ENCODE data around the gene KCNJ16. TPM values are rescaled to one million over a fixed set of nuclear protein-coding genes. Genes with fewer than 3 reads are reported as not detected.

Gene KCNJ16
- total RNA-seq, 1 experiment from 2014 or later, result not detected

DNA sequence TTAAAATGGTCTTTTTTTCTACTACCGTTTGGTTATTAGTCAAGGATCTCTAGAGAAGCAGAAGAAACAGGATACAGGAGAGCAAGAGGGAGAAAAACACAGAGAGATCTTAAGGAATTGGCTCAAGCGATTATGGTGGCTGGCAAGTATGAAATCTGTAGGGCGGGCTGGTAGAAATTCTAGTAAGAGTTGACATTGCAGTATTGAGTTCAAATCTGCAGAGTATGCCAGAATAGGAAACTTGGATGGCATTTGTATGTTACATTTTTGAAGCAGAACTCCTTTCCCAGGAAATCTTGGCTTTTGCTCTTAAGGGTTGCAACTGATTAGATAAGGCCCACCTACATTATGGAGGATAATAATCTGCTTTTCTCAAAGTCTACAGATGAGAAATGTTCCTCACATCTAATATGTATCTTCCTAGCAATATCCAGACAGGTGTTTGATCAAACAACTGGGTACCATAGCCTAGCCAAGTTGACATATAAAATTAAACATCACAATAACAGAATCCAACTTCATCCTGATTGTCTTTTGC, 4.0 kb downstream of the KCNJ16 start:
- Histone ChIP-seq H3K9me3 (ENCODE audit: control insufficient read depth, insufficient read depth, low read depth, low read length) (no peaks in the 10 kb centered on the region), H3K4me3 (ENCODE audit: low read depth in 2 of 2, low read length in 2 of 2) (no peak overlapping the region), H3K27me3 (ENCODE audit: control insufficient read depth, insufficient read depth, low read length) (no peaks in the 10 kb centered on the region), H3K27ac (ENCODE audit: low read length) (no peak overlapping the region), H3K4me1 (ENCODE audit: control insufficient read depth, insufficient read depth, low read length) (no peaks in the 10 kb centered on the region), H3K36me3 (ENCODE audit: control insufficient read depth, insufficient read depth, low read length) (no peaks in the 10 kb centered on the region)
- CTCF ChIA-PET, result no interaction called here
- no TSS peak for BruUV-seq (replicated peaks)
- intact Hi-C loops (cut with micrococcal nuclease; ENCODE audit: unreplicated experiment), result no loop called here
- TF ChIP-seq, protein P1, sequence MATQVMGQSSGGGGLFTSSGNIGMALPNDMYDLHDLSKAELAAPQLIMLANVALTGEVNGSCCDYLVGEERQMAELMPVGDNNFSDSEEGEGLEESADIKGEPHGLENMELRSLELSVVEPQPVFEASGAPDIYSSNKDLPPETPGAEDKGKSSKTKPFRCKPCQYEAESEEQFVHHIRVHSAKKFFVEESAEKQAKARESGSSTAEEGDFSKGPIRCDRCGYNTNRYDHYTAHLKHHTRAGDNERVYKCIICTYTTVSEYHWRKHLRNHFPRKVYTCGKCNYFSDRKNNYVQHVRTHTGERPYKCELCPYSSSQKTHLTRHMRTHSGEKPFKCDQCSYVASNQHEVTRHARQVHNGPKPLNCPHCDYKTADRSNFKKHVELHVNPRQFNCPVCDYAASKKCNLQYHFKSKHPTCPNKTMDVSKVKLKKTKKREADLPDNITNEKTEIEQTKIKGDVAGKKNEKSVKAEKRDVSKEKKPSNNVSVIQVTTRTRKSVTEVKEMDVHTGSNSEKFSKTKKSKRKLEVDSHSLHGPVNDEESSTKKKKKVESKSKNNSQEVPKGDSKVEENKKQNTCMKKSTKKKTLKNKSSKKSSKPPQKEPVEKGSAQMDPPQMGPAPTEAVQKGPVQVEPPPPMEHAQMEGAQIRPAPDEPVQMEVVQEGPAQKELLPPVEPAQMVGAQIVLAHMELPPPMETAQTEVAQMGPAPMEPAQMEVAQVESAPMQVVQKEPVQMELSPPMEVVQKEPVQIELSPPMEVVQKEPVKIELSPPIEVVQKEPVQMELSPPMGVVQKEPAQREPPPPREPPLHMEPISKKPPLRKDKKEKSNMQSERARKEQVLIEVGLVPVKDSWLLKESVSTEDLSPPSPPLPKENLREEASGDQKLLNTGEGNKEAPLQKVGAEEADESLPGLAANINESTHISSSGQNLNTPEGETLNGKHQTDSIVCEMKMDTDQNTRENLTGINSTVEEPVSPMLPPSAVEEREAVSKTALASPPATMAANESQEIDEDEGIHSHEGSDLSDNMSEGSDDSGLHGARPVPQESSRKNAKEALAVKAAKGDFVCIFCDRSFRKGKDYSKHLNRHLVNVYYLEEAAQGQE (IDR thresholded peaks at IDR 0.05; ENCODE audit: insufficient read depth in 1 of 2, low read depth in 2 of 2, low read length in 1 of 2), result no peak
- TF ChIP-seq TCF7L2 (IDR thresholded peaks at IDR 0.05; ENCODE audit: low read depth, low read length), result no peak
- TF ChIP-seq, protein P2, sequence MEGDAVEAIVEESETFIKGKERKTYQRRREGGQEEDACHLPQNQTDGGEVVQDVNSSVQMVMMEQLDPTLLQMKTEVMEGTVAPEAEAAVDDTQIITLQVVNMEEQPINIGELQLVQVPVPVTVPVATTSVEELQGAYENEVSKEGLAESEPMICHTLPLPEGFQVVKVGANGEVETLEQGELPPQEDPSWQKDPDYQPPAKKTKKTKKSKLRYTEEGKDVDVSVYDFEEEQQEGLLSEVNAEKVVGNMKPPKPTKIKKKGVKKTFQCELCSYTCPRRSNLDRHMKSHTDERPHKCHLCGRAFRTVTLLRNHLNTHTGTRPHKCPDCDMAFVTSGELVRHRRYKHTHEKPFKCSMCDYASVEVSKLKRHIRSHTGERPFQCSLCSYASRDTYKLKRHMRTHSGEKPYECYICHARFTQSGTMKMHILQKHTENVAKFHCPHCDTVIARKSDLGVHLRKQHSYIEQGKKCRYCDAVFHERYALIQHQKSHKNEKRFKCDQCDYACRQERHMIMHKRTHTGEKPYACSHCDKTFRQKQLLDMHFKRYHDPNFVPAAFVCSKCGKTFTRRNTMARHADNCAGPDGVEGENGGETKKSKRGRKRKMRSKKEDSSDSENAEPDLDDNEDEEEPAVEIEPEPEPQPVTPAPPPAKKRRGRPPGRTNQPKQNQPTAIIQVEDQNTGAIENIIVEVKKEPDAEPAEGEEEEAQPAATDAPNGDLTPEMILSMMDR (IDR thresholded peaks at IDR 0.05), result no peak
- TF ChIP-seq SIN3A (IDR thresholded peaks at IDR 0.05; ENCODE audit: borderline replicate concordance, insufficient read depth, low read depth, low read length), result no peak
- TF ChIP-seq POLR2AphosphoS5 (IDR thresholded peaks at IDR 0.05; ENCODE audit: low read depth, low read length), result no peak
- DNase-seq (ENCODE audit: low read depth, low spot score) (no peak), ATAC-seq (no peak)
- in situ Hi-C loops (cut with HindIII; ENCODE audit: low pct_unique_long_range_greater_than_20kb, low sequenced_read_pairs), result no loop called here
- POLR2A ChIA-PET, result no interaction called here

DNA sequence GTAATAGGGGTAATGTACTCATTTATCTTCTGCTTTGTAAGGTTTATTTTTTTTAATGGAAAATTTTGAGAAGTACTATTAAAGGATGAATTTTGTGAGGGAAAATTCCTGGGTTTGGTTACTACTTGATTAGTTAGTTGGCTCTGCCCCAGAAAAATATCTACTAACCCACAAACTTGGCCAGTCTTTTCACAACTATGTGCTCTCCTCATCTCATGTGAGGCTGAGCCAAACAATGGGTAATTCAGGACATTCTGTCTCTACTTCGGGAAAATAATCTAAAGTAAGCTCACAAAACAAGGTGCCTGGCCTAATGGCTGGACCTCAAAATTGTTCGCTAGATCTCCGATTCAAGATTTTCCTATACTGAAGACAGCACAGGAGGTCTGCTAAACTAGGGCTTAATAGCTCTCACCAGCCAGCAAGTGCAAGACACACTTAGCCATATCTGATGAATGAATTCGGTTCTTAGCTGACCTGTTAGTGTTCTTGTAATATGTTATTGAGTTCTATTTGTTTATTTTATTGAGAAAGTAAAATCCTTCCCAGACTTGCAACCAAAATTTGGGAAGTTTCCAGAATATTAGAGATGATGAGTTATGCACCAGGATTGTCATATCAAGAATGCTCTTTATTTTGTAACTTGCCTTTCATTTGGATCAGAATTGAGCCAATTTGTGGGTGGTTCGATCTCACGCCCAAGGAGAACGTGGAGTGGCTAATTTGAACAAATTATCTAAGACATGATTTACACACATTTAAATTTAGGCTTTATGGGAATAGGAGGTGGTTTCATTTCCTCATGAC, 5.7 kb downstream of the KCNJ16 start:
- ATAC-seq (no peak), DNase-seq (ENCODE audit: low read depth, low spot score) (no peak)
- no peak overlapping the region for H3K27ac ChIP-seq (ENCODE audit: low read length)
- intact Hi-C loops (cut with micrococcal nuclease; ENCODE audit: unreplicated experiment) (no loop called here), in situ Hi-C loops (cut with HindIII; ENCODE audit: low pct_unique_long_range_greater_than_20kb, low sequenced_read_pairs) (no loop called here)
- H3K4me3 ChIP-seq (ENCODE audit: low read depth in 2 of 2, low read length in 2 of 2), result no peak overlapping the region
- TF ChIP-seq TCF7L2 (IDR thresholded peaks at IDR 0.05; ENCODE audit: low read depth, low read length), result no peak
- TF ChIP-seq SIN3A (IDR thresholded peaks at IDR 0.05; ENCODE audit: borderline replicate concordance, insufficient read depth, low read depth, low read length), result no peak
- TF ChIP-seq POLR2AphosphoS5 (IDR thresholded peaks at IDR 0.05; ENCODE audit: low read depth, low read length), result no peak
- TF ChIP-seq, protein P2 (IDR thresholded peaks at IDR 0.05), result no peak
- TF ChIP-seq, protein P1 (IDR thresholded peaks at IDR 0.05; ENCODE audit: insufficient read depth in 1 of 2, low read depth in 2 of 2, low read length in 1 of 2), result no peak
- ChIA-PET CTCF (no interaction called here), POLR2A (no interaction called here)
- no peaks in the 10 kb centered on the region for H3K36me3 ChIP-seq (ENCODE audit: control insufficient read depth, insufficient read depth, low read length)
- no peaks in the 10 kb centered on the region for H3K4me1 ChIP-seq (ENCODE audit: control insufficient read depth, insufficient read depth, low read length)
- no TSS peak for BruUV-seq (replicated peaks)
- no peaks in the 10 kb centered on the region for H3K9me3 ChIP-seq (ENCODE audit: control insufficient read depth, insufficient read depth, low read depth, low read length)
- H3K27me3 ChIP-seq (ENCODE audit: control insufficient read depth, insufficient read depth, low read length), result no peaks in the 10 kb centered on the region
